NK-92 treated with Interleukin-12 subunit alpha and Interleukin-12 subunit beta, amount 100 ng/mL, for 24 hours (cell line): ENCODE results near the gene P2RX4.
"Not testable (repeated sequence)": the region's sequence is repeated elsewhere in the genome, so short reads cannot be mapped to it uniquely, and the experiment has no call there.

Source experiments
- DNase-seq: peaks from one replicate; lab custom pipeline; 2025; lab: John Stamatoyannopoulos, UW

The P2RX4 gene

GRCh38 chr12:121278169-121279070 lies 68.5 kb downstream of the P2RX4 start:
- DNase-seq, result no peak

GRCh38 chr12:121279071-121279375 lies 69.1 kb downstream of the P2RX4 start:
- DNase-seq, result no peak

GRCh38 chr12:121279507-121279915 lies 69.6 kb downstream of the P2RX4 start:
- no peak for DNase-seq

DNA sequence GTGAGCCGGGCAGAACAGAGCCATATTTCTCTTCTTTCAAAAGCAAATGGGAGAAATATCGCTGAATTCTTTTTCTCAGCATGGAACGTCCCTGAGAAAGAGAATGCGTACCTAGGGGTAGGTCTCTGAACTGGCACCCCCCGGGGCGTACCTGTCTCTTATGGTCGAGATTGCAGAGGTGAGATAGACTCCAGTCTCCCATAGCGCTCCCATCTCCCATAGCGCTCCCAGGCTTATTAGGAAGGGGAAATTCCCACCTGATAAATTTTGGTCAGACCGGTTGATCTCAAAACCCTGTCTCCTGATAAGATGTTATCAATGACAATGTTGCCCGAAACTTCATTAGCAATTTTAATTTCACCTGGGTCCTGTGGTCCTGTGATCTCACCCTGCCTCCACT lies 70.6 kb downstream of the P2RX4 start:
- DNase-seq, result not testable (repeated sequence)

- DNase-seq, result not testable (repeated sequence)
Measured at GRCh38 chr12:121281116-121281515, 71.2 kb downstream of the P2RX4 start.

DNA sequence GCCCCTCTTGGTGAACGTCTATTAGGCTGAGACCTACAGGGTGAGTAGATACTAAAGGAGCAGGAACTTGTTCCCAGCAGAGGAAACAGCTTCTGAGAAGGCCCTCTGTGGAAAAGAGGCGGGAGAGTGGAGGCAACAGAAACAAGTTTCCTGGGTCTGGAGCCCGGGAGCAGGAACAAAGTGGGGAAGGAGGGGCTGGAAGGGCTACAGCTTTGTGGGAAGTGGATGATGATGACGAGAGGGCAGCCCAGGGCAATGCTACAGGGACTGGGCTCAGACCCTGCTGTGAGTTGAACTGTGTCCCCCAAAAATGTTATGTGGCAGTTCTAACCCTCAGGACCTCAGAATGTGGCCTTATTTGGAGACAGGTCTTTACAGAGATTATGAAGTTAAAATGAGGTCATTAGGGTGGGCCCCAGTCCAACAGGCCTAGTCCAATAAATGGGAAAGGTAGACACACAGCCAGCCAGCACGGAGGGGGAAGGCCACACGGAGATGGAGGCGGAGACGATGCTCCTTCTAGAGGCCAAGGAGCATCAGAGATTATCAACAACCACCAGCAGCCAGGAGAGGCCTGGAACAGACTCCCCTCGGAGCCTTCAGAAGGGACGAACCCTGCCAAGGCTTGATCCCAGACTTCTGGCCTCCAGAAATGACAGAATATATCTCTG lies 72.3 kb downstream of the P2RX4 start:
- DNase-seq, result no peak

- DNase-seq, result not testable (repeated sequence)
Measured at GRCh38 chr12:121282910-121283309, 73.0 kb downstream of the P2RX4 start.

DNA sequence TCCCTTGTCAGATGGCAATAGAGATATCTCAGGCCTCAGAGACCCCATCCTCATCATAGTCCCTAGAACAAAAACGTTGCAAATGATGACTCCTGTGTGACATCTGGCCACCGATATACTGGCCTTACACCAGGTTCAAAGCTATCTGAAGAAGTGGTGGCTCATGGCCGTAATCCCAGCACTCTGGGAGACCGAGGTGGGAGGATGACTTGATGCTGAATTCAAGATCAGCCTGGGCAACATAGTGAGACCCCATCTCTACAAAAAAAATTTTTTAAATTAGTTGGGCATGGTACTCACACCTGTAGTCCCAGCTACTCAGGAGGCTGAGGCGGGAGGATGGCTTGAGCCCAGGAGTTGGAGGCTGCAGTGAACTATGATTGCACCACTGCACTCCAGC lies 73.5 kb downstream of the P2RX4 start:
- no peak for DNase-seq
